OCI-LY3 (cell line): ENCODE results near the gene TRAF6.
"Not testable (repeated sequence)": the region's sequence is repeated elsewhere in the genome, so short reads cannot be mapped to it uniquely, and the experiment has no call there.

Experiments
- H2AFZ ChIP-seq: fragments of 200-600, 300-600 bp; shearing (Covaris generic); 2 replicates; pipeline ENCODE4 v1.6.0; 2014; ENCODE audit warnings: antibody characterized with exemption, low read depth, low read length
- H3K27ac ChIP-seq: fragments of 200-600, 300-600 bp; sonication (generic); 2 replicates; pipeline ENCODE4 v1.5.1; 2014; ENCODE audit warnings: mild to moderate bottlenecking, low read length, moderate library complexity, mixed read lengths
- H3K27me3 ChIP-seq: fragments of 200-600, 300-600 bp; sonication (generic); 2 replicates; pipeline ENCODE4 v1.6.1; 2014; ENCODE audit warnings: low read depth, low read length, mixed read lengths
- H3K36me3 ChIP-seq: fragments of 200-600, 300-600 bp; sonication (generic); replicated peaks from 2 replicates; pipeline ENCODE3; 2014; ENCODE audit warnings: low read depth, low read length, mixed read lengths
- H3K4me1 ChIP-seq: fragments of 300-600, 200-600 bp; sonication (generic); 2 replicates; pipeline ENCODE4 v1.6.1; 2014; ENCODE audit warnings: low read length, mixed read lengths
- H3K4me2 ChIP-seq: fragments of 200-600, 300-600 bp; sonication (generic); 2 replicates; pipeline ENCODE4 v1.6.1; 2014; ENCODE audit warnings: low read length, mixed read lengths
- H3K4me3 ChIP-seq: fragments of 300-600, 200-600 bp; sonication (generic); 2 replicates; pipeline ENCODE4 v1.5.1; 2014; ENCODE audit warnings: antibody characterized with exemption, mild to moderate bottlenecking, low read length, moderate library complexity
- H3K79me2 ChIP-seq: fragments of 300-600, 200-600 bp; shearing (Covaris generic); 2 replicates; pipeline ENCODE4 v1.6.1; 2014; ENCODE audit warnings: mild to moderate bottlenecking, low read length, mixed read lengths
- H3K9ac ChIP-seq: fragments of 300-600, 200-600 bp; shearing (Covaris generic); 2 replicates; pipeline ENCODE4 v1.6.0; 2014; ENCODE audit warnings: mild to moderate bottlenecking, low read length, moderate library complexity
- H3K9me3 ChIP-seq: fragments of 200-600, 300-600 bp; shearing (Covaris generic); 2 replicates; pipeline ENCODE4 v1.6.1; 2014; ENCODE audit warnings: low read length, mixed read lengths; ENCODE audit not compliant: insufficient read depth
- H4K20me1 ChIP-seq: fragments of 200-600, 300-600 bp; sonication (generic); 2 replicates; pipeline ENCODE4 v1.6.1; 2016; ENCODE audit warnings: low read length, mixed read lengths; ENCODE audit not compliant: insufficient read depth
- EZH2phosphoT487 ChIP-seq: fragments of 200-600 bp; shearing (Covaris generic); IDR thresholded peaks from 2 replicates; pipeline ENCODE4 v1.6.1; 2018; ENCODE audit warnings: antibody characterized with exemption, mixed run types, low read depth
- TF ChIP-seq, protein P1 (sequence below): fragments of 200-600, 300-600 bp; sonication (generic); IDR thresholded peaks from 2 replicates; pipeline ENCODE4 v1.5.1; 2014; ENCODE audit warnings: antibody characterized with exemption, low read length, low read depth

The TRAF6 gene

DNA sequence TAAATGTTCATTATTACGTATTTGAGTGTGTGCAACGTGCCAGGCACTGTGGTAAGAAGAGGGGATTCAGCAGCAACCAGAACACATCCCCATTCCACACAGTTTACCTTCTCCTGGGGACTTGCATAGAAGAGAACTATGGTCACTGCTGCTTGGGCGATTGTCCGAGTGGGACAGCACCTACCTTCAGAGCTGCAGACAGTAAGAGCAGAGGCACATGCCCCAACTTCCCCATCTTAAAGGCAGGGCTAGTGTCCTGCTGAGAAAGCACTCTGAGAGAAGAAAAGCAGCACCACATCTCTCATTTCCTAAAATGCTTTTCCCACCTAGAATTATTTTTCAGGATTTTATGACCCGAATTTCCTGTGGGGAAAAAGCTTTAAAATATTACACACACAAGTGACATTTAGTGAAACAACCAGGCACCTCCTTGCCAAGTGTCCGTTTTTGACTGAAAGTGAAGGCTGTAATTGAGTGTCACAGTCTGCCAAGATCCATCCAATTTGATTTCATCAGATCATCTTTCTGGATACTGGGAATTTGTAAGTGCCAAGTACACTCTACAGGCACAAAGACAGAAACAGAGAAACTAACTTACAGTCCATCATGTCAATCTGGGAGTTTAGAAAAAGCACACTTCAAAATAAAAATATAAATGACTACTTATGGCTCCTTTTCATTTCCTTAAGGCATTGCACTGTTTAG, 24.6 kb downstream of the TRAF6 start:
- no peak overlapping the region for H3K4me3 ChIP-seq
- H3K79me2 ChIP-seq, result no peaks in the 10 kb centered on the region
- no peak overlapping the region for H3K4me2 ChIP-seq
- no peak overlapping the region for H3K9ac ChIP-seq
- no peak overlapping the region for H3K27ac ChIP-seq
- no peaks in the 10 kb centered on the region for H3K27me3 ChIP-seq
- no peaks in the 10 kb centered on the region for H3K9me3 ChIP-seq
- peaks cover 9% of the 10 kb centered on the region for H3K36me3 ChIP-seq
- no peak overlapping the region for H2AFZ ChIP-seq
- no peaks in the 10 kb centered on the region for H4K20me1 ChIP-seq
- H3K4me1 ChIP-seq, result no peaks in the 10 kb centered on the region
- TF ChIP-seq EZH2phosphoT487, result no peak
- TF ChIP-seq, protein P1, sequence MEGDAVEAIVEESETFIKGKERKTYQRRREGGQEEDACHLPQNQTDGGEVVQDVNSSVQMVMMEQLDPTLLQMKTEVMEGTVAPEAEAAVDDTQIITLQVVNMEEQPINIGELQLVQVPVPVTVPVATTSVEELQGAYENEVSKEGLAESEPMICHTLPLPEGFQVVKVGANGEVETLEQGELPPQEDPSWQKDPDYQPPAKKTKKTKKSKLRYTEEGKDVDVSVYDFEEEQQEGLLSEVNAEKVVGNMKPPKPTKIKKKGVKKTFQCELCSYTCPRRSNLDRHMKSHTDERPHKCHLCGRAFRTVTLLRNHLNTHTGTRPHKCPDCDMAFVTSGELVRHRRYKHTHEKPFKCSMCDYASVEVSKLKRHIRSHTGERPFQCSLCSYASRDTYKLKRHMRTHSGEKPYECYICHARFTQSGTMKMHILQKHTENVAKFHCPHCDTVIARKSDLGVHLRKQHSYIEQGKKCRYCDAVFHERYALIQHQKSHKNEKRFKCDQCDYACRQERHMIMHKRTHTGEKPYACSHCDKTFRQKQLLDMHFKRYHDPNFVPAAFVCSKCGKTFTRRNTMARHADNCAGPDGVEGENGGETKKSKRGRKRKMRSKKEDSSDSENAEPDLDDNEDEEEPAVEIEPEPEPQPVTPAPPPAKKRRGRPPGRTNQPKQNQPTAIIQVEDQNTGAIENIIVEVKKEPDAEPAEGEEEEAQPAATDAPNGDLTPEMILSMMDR, result no peak

DNA sequence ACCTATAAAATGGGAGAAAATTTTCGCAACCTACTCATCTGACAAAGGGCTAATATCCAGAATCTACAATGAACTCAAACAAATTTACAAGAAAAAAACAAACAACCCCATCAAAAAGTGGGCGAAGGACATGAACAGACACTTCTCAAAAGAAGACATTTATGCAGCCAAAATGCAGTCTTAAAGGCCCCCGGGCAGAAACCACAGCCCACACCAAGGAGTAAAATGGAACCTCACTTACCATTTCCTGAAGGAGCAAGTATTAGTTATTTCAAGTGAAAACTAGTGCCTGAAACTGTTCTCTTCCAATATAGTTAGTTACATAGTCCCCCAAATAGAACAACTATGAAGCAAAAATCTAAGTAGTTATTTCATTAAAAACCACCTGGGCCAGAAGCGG, 27.0 kb downstream of the TRAF6 start:
- H3K27ac ChIP-seq, H3K79me2 ChIP-seq, H2AFZ ChIP-seq, H3K36me3 ChIP-seq, H3K9ac ChIP-seq, H3K4me1 ChIP-seq, H3K4me2 ChIP-seq, H3K27me3 ChIP-seq, H4K20me1 ChIP-seq, H3K4me3 ChIP-seq, H3K9me3 ChIP-seq: not testable (repeated sequence)

DNA sequence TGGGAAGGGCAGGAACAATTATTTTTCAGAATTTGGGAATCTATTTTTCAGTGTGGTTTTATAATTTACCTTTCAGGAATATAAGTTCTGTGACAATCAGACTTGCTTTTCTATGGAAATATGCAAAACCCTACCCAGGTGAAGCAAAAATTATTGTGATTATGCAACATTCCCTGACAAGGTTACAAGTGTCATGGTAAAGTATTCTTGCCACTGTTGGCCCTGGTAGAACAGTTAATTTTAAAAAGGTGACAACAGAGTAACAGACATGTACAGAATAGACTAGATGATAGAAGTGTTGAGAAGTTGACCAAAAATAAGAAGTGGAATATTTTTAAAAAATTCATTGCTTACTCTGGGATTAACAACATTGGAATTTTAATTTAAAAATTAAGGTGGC, 29.2 kb downstream of the TRAF6 start:
- H3K9me3 ChIP-seq, result no peaks in the 10 kb centered on the region
- H3K4me2 ChIP-seq, result no peak overlapping the region
- H2AFZ ChIP-seq, result no peak overlapping the region
- peaks cover 2% of the 10 kb centered on the region for H3K36me3 ChIP-seq
- H3K27ac ChIP-seq, result no peak overlapping the region
- no peak overlapping the region for H3K4me3 ChIP-seq
- TF ChIP-seq, protein P1, result no peak
- TF ChIP-seq EZH2phosphoT487, result no peak
- no peaks in the 10 kb centered on the region for H3K79me2 ChIP-seq
- H3K9ac ChIP-seq, result no peak overlapping the region
- no peaks in the 10 kb centered on the region for H4K20me1 ChIP-seq
- H3K4me1 ChIP-seq, result peaks cover 9% of the 10 kb centered on the region
- H3K27me3 ChIP-seq, result no peaks in the 10 kb centered on the region

DNA sequence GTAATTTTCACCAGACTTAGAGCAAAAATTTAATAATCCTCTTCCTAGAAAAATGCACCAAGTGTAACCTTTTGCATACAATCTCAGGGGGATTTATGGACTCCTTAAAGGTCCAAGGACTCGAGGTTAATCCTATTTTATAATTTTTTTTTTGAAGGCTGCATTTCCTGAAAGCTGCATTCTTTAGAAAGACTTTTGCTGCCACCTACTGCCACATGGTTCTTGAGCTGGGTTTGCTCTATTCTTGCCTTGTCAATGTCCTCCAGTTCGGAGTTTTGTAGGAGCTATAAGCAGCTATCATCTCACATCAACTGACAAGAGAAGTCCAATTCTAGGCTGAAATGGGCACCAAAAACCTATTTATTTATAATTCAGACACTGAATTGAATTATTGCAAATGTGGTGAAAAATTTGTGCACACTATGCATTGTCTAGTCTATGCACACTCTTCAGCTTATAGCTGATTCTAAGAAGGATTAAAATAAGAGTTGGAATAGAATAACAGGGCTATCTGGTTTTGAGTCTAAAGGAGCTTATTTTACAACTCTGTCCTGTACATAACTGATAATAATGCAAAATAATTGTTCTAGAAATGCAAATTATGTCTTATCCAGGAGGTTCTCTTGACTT, 31.3 kb downstream of the TRAF6 start:
- TF ChIP-seq, protein P1, result peak; percentile 86
- no peak for TF ChIP-seq EZH2phosphoT487

More for the DNA sequence above, 31.3 kb downstream of the TRAF6 start:
- Histone ChIP-seq H3K27me3 (no peaks in the 10 kb centered on the region), H3K9me3 (no peaks in the 10 kb centered on the region), H3K27ac (no peak overlapping the region), H3K9ac (no peak overlapping the region), H4K20me1 (no peaks in the 10 kb centered on the region), H2AFZ (no peak overlapping the region), H3K4me1 (peaks cover 9% of the 10 kb centered on the region), H3K4me3 (no peak overlapping the region), H3K4me2 (0 out of 2 replicates have a peak overlapping the region, but pooled peaks have one; percentile 9), H3K79me2 (no peaks in the 10 kb centered on the region), H3K36me3 (no peaks in the 10 kb centered on the region)
